Body of pancreas (tissue), 4 donors: ENCODE measurements around the gene TP53INP2.

Experiments
- POLR2A ChIP-seq, 3 donors: fragments of 450-650 bp; IDR thresholded peaks; one replicate each; pipeline ENCODE4 v1.6.1; 2016; ENCODE audit warnings: antibody characterized with exemption in 3 of 3, mild to moderate bottlenecking in 2 of 3
- TF ChIP-seq, protein P1 (sequence below), 7 experiments: fragments of 450-650 bp in 4 of 7; fragments of 200-600 bp in 3 of 7; sonication (generic) in 3 of 7; IDR thresholded peaks; one replicate each; pipeline ENCODE4 v1.5.1; 2016 to 2019; ENCODE audit warnings: antibody characterized with exemption in 7 of 7

DNA sequence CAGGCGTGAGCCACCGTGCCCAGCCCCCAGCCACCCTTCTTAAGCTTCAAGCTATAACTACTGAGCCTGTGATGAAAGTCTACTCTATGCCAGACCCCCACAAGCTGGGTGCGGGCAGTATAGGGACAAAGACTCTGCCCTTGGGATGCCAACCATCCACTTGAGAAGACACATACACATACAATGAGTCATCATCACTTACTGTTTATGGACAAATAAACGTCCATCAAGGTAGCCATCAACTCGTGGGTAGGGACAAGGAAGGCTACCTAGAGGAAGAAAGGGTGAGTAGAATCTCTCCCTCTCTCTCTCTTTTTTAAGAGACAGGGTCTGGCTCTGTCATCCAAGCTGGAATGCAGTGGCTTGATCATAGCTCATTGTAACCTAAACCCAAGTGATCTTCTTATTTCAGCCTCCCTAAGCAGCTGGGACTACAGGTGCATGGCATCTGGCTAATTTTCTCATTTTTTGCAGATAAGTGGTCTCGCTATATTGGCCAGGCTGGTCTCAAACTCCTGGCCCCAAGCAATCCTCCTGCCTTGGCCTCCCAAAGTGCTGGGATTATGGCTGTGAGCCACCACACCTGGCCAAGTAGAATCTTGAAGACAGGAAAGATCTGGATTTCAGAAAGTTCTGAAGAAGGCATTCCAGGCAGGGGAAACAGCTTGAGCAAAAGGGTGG, 2.6 kb upstream of the TP53INP2 start:
- TF ChIP-seq, protein P1, sequence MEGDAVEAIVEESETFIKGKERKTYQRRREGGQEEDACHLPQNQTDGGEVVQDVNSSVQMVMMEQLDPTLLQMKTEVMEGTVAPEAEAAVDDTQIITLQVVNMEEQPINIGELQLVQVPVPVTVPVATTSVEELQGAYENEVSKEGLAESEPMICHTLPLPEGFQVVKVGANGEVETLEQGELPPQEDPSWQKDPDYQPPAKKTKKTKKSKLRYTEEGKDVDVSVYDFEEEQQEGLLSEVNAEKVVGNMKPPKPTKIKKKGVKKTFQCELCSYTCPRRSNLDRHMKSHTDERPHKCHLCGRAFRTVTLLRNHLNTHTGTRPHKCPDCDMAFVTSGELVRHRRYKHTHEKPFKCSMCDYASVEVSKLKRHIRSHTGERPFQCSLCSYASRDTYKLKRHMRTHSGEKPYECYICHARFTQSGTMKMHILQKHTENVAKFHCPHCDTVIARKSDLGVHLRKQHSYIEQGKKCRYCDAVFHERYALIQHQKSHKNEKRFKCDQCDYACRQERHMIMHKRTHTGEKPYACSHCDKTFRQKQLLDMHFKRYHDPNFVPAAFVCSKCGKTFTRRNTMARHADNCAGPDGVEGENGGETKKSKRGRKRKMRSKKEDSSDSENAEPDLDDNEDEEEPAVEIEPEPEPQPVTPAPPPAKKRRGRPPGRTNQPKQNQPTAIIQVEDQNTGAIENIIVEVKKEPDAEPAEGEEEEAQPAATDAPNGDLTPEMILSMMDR (IDR thresholded peaks at IDR 0.05) = no peak
- no peak for TF ChIP-seq POLR2A (IDR thresholded peaks at IDR 0.05)
